Endothelial cell of umbilical vein (primary cell): ENCODE measurements around the gene CETP.

Experiments
- EZH2 ChIP-seq: IDR thresholded peaks from 2 replicates; pipeline ENCODE4 v1.6.1; 2012; ENCODE audit warnings: borderline replicate concordance, low read depth, mild to moderate bottlenecking, moderate library complexity, low read length, inconsistent platforms; ENCODE audit not compliant: severe bottlenecking
- POLR2A ChIP-seq: IDR thresholded peaks from 2 replicates; pipeline ENCODE4 v1.6.1; 2012; ENCODE audit warnings: low read depth, mild to moderate bottlenecking, control low read depth, low read length

DNA sequence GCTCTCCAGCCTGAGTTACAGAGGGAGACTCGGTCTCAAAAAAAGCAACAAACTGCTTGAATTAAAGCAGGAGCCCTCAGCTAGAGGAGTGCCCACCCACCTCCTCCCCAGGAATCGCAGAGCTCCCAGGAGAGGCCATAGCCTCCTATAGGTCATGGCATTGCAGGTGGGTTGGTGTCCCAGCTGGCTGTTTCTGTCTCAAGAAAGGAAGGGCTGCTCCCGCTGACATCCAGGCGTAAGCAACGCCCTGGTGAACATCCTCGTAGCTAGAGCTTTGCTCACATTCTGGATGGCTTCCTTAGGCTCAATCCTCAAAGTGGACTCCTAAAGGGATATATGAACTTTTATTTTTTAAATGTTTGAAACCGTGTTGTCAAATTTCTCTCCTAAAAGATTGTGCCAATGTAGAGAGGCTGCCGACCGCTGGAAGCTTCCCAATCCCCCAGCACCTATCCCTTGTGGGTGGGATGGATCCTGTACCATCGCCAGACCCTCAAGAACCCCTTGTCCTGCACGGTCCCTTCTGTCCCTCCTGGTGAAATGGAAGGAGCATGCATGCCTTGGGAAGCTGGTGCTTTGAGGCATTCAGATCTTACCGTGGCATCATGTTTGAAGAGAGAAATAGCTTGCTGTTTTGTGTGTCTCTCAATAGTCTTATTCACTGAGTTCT lies 33.5 kb downstream of the CETP start:
- TF ChIP-seq EZH2, result no peak
- TF ChIP-seq POLR2A, result no peak
